NCI-H2081 treated with DMSO at 0.1 percent for 48 hours (cell line): ENCODE results near the gene PNPLA5.

Experiments
- DNase-seq: peaks from one replicate; lab custom pipeline; 2025; lab: John Stamatoyannopoulos, UW

The PNPLA5 gene

DNA sequence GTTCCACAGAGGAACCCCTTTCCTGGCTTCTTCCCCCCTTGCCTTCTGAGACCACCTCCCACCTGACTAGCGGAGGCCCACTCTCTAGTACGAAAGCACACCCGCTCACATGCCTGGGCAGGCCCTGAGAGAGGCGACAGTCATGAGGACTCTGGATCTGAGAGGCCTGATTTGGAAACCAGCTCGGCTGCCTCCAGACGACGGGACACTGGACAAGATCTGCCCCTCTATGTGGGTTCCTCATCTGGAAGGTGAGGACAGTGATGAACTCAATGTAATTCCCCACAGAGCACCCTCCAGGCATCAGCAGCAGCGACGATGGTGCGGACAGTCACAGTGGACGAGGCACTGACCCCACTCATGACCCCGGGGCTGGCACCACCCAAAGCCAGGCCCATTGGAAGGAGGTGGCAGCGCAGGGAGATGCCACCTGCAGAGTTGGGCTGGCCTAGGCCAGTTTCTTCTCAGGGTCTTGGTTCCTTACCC, 37.0 kb downstream of the PNPLA5 start:
- no peak for DNase-seq

DNA sequence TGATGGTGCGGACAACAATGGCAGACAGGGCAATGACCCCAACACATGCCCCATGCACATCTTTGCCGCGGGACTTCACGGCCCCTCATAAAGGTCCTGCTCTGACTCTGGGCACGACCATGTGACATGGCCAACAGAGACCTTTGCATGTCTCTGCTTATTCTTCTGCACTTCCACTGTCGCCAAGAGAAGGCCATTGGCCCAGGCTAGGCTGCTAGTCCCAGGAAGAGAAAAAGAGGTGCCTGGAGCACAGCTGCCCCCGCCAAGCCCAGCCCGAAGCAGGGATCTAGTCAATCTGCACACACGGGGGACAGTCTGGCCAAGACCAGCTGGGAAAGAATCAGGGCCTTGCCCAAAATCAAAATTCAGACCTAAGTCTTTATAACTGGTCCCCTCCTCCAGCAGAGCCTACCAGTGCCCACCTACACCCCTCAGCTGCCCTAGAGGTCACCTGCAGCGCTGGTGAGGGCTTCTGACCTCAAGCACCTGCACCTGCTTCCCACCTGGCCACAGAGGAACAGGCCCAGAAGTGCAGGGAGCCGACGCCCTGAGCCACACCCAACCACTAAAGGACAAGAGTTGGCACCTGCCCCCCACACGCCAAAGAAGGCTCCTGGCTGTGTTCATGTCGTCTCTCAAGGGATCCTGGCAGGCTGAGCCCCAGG, 37.6 kb downstream of the PNPLA5 start:
- DNase-seq: no peak

DNA sequence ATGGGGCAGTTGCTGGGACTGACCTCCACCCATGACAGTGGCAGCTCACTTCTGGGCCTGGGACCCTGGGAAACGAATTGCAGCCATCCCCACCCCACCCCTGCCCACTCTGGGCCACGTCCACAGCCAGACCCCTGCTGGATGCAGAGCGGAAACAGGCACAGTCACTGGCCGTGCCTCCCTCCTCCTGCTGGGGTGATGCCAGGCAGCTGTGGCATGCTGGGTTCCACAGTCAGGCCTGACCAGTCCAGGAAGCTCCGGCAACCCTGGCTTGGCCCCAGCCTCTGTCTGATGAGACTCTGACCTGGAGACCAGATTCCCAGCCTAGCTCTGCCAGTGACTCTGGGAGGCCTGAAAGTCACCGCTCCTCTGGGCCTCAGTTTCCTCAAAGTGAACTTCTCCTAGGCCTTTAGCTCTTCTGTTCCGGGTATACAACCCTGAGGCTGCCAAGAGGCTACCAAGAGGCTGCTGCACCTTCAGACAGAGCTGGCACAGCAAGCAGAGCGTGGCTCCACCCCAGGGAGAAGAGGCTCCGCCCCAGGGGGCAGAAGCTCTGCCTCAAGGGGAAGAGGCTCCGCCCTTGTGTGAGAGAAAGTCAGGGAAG, 38.4 kb downstream of the PNPLA5 start:
- DNase-seq: no peak

DNA sequence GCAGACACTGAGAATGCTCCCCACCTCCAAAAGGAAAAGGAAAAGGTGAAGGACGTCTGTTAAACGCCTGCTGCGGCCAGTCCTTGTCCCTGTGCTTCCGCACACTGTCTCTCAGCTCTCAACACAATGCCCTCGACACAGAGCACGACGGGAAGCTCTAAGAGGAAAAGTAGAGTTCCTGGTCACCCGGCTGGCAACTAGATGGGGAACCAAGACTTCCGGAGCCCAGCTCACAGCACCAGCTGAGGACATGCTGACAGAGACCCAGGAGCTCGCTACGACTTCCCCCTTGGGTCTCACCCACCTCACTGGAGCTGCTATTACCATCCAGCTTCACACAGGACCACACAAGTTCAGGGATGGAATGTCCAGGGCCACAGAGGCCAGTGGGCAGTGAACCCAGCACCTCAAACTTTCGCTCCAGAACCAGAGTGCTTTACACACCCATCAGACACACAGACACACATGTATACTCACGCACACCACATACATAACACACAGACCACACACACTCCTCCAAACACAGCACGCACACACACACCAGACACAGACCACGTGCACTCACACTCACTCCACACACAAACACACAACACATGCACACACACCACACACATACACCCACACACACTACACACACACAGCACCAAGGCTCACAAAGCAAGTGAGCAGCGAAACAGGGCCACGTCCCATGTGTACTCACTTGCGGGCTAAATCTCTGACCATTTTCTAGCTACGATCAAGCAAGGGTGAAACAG, 39.1 kb downstream of the PNPLA5 start:
- DNase-seq: no peak

DNA sequence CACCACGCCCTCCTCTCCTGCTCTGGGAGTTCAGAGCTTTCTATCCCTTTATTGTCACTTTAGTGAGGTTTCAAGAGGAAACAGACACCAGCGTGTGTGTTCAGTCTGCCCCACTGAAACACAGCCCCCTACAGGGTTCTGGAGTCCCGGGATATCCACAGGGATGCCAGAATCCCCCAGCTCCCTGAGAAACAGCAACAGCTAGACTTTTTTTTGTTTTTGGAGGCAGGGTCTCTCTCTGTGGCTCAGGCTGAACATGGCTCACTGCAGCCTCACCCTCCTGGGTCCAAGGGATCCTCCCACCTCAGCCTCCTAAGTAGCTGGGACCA, 39.9 kb downstream of the PNPLA5 start:
- DNase-seq: no peak

DNA sequence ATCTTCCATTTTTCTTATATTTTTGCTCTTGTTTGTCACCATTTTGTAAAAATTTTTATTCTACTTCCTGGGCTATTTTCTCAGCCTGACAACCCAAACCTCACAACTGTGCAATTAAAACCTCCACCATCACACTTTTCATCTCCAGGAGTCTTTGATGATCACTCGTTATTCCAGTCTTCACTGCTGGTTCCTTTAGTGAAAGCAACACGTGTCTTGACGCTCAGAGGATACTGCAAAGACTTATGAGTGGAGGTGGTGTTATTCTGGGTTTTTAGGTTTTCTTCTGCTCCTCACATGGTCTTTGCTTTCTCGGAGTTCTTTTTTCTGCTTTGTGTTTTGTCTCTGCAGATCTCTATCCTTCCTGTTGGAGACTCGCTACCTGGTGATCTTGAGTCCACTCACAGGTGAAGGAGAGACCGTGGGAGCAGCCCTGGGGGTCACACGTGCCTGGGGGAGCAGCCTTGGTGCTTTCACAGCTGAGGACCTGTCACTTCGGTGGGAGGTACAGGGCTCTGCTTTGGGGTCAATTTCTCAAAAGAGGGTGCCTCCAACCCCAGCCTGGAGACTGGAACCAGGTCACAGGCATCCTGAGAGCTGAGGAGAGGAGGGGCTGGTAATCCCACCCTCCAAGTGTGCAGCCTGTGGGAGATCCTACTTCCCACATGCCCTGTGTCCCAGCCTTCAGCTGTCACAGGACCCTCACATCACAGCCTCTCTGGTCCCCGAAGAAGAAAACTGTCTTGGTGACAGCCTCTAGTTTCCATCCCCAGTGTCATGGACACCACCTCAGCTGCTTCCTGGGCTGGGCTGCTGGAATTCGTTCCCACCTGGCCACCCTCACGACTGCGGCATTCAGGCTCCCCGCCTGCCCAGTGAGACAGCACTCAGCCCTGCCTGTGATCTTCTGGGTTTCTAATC, 40.5 kb downstream of the PNPLA5 start:
- no peak for DNase-seq

DNA sequence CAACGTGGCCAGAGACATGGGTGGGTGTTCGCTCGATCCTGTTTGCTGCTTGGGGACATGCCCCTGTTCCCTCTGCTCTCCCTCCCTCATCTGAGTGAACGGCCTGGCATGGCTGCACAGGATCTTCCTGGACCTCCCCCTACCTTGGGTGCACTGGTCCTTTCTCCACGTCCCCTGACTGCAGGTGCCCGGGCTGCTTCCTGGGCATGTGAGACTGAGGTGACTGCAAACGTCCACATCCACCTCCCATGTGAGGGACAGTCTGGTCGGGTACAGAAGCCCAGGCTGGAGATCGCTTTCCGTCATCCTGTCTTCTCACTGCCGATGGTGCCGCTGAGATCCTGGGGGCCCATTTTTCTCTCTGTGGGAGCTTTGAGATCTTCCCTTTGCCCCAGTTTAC, 41.3 kb downstream of the PNPLA5 start:
- no peak for DNase-seq

DNA sequence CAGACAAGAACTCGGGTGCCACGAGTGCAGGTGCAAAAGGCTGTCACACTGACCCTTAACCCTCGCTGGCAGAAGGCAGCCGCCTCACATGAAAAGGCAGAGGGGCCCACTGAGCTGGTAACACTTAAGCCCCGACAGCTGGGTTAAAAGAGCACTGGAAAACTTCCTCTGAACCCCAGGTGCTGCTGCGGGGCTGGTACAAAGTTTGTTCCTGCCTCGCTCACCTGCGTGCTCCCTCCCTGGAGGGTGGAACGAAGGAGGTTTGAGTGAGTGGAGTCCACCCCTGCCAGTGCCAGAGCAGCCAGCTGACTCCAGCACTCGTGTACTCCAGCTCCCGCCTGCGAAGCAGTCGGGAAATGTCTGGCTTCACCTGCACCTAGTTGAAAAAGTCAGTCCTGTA, 42.1 kb downstream of the PNPLA5 start:
- DNase-seq: no peak

DNA sequence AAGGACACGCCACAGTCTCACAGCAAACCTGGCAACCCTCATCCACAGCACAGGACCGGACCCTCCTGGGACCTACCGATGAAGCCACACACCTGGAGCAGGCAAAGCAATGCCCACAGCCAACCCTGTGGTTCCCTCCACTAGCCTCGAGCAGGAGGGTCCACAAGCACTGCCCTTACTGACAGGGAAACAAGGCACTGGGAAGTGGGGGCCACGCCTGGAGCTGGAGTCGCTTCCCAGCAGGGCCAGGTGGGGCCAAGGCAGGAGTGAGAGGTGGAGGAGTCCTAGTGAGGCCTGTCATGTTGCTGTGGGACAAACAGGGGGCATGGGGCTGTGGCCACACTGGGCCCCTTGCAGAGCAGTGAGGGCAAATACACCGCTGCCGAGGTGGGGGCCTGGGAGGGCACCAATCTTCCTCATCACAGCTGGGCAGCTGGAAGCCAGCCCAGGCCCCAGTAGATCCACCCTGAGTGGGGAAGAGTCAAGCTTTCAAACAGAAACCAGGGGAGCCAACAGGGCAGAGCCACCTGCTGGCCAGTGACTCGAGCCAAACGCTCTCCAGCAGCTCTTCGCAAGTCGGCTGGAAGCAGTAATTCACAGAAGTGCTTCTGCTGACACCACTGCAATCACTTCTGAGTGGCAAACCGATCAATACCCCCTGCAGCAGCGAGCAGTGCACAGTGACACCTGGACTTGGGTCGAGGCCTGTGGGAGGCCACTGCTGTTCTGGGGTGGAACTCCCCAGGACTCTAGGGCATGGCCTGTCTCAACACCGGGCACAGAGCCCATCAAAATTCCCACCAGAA, 43.2 kb downstream of the PNPLA5 start:
- no peak for DNase-seq

DNA sequence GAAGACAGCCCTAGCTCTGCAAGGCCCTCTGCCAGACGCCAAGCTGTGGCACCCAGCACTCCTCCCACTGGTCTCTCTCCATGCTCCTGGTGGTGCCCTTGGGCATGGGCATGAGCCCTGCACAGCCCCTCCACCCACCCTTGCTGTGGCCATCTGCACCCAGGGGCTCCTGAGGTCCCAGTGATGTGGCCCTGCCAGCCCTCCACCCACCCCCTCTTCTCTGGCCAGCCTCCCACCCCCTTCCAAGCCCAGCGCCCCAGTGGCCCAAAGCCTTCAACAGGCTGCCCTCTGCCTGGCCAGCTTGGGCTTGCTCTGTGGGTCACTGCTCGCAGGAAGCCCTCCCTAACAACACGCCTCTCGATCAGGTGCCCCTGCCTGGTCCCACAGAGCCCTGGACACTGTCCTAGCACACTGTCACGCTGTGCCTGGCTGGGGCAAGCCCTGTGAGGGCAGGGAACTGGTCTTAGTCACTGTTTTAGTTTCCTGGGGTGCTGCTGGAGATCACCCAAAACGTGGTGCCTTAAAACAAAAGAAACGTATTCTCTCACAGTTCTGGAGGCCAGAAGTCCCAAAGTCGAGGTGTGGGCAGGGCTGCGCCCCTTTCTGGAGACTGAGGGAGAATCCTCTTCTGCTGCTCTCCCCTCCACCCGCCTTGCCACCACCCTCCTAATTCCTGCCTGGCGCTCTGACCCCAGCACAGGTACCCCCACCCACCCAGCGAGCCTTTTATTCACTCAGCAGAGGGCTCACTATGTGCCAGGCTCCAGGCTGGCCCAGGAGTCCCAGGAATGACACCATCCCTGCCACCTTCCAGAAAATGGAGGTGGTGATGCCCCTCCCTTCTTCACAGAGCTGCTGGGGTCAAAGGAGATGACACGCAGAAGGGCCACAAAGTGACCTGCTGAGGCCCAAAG, 44.2 kb downstream of the PNPLA5 start:
- no peak for DNase-seq

DNA sequence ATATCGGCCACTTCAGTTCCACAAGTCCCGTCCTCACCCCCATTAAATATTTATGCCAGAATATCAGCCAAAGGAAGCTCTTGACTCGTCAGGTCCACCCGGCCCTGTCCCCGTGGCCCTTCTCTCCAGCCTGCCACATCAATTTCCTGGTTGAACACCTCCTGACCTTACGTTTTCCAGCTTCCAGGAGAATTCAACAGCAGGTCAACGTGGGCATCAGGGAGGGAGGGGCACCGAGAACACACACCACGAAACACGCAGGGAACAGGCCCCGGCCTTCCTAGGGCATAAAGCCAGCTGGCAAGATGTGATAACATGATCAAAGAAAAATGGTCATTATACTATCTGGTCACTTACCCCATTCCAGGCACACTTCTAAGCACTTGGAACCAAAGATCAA, 44.8 kb downstream of the PNPLA5 start:
- DNase-seq: no peak

DNA sequence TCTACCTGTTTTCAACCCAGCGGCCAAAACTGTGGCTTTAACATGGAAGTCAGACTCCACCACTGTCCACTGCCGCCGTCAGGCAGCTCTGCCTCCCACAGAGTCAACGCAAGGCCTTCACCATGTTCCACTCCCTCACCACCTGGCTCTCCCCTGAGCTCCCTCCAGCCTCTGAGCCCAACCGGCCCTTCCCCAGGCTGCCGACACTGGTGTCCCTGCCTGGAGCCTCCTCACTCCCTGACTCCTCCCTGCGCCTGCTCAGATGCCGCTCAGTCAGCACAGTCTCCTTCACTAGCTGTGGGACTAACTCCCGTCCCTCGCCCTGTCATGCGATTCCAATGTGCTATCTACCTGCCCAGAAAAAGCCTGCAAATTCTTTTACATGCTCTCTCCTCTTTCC, 45.8 kb downstream of the PNPLA5 start:
- no peak for DNase-seq

DNA sequence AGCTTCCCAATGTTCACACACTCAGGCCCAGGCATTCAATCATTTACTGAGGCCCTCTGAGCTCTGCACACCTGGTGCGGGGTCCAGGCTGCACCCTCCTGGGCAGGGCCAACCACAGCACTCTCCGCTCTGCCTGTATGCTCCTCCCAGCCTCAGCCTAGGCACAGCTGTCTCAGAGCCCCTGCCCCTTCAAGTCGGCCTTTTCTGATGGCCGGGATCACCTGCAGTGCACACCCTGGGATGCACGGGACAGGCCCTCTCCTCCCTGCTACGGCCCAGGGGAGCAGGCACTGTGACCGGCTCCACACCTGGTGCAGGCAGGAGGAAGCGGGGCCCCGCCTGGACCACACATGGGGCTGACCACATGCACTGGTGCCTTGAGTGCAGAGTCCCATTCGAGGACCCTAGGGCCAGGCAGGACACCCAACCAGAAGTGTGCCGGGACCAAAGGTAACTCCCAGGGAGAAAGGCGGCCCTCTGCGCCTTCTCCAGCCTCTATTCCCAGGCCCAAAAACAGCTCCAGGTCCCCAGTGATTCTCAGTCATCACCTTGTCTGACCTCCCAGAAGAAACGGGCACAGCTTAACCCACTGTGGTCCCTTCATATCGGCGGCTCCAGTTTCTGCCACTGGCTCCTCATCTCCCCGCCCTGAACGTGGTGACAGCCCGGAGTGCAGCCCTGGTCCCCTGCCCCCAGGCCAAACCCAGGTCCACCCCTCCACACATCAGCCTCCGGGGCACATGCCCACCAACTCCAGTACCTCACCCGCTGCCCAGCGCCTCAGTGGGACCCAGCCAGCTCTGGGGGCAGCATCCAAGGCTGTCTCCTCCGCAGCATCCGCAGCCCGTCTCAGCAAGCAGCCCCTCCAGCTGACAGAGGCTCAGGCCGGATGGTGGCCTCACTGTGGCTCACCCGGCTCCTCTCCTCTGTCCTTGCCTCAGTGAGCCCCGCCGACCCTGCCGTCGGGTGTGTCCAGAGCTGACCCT, 47.0 kb downstream of the PNPLA5 start:
- no peak for DNase-seq

DNA sequence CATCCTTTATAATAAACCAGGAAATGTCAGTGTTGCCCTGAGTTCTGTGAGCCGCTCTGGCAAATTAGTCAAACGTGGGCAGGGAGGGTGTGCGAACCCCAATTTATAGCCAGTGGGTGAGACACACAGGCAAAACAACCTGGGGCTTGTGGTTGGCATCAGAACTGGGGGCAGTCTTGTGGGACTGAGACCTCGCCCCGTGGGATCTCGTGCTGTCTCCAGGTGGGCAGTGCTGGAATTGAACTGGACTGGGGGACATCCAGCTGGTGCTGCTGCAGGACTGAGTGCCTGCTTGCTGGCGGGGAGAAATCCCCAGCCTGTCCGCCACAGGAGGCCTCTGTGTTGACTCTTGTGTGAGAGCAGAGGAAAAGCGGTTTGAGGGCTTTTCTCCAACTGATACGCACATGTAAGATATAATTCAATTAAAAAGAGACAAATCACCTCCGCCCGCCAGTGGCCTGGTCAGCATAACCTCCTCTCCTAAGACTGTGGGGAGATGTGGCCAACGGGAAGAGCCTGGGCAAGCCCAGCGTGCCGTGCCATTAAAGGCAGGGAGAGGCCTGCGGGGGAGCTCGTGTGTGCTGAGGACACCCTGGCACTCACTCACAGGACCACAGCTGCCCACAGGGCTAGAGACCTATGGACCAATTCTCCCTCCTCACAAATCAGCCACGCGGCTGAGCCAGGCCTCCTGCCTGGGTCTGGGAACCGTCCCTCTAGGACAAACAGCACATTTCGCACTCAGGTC, 47.9 kb downstream of the PNPLA5 start:
- no peak for DNase-seq

DNA sequence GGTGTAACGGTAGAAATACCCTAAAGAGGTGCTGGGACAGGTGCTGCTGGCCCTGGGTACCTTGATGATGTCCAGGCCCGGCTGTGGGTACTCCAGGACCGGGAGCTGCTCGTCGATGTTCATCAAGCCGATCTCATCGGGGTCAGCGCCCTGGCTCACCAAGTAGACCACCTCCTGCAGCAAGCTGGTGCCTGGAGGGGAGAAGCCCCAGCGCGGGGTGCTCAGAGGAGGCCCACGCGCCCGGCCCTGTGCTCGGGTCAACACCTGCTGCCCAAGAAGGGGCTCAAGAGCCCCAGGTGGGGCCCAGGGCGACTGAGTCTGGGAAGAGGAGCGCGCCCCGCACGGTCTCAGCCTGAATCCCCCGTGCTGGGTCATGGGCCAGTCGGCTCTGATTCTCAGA, 50.1 kb downstream of the PNPLA5 start:
- DNase-seq: no peak

DNA sequence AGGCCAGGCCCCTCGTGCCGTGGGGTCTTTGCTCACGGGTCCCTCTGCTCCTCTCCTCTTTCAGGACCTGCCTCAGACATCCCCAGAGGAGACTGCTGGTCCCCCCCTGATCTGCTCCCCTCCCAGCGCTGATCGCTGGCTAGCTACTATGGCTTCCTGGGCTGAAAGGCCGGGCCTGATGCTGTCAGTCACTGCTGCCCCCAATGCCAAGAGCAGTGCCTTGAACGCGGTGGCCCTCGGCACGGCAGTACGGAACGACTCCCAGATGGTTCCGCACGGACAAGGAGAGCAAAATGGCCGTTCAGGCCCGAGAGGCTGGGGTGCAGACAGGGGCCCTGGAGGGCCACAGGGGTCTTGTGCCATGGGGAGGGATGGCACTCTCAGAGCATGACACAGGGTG, 51.0 kb downstream of the PNPLA5 start:
- DNase-seq: no peak

DNA sequence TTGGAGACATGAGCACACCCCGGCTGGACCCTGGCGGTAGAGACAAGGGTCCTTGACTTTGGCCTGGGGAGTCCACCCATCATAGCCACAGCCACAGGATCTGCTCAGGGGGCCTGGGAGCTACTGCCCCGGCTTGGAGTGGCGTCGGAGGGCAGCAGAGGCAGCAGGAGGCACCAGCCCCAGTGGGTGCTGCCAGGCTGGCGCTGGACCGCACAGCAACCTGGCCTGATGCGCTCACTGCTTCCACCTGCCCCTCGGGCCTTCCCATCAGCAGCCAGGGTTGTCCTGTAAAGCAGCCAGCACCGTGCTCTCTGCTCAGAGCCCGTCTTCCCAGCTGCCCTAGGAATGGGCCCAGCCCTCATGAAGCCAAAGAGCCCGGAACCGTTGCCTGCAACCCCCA, 51.4 kb downstream of the PNPLA5 start:
- no peak for DNase-seq

DNA sequence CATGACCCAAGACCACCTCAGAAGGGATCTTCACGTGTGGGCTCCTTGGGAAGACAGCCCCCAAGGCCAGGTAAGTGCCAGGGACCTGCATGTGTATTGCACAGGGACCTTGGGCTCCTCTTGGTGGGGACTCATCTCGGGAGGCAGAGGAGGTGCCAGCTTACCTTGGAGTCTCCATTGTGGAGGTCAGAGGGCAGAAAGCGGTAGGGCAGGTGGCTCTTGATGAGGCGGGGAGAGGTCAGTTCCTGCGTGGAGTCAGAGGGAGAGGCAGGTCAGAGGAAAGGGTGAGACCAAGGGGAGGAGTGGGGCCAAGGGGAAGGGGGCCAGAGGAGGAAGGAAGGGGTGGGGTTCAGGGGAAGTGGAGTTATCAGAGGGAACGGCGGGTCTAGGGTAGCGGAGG, 52.0 kb downstream of the PNPLA5 start:
- DNase-seq: no peak
